ENCODE data around the gene EFL1.
A peak's percentile ranks its signal among the peaks of the same experiment; 100 is the strongest.

EFL1 gene

DNA sequence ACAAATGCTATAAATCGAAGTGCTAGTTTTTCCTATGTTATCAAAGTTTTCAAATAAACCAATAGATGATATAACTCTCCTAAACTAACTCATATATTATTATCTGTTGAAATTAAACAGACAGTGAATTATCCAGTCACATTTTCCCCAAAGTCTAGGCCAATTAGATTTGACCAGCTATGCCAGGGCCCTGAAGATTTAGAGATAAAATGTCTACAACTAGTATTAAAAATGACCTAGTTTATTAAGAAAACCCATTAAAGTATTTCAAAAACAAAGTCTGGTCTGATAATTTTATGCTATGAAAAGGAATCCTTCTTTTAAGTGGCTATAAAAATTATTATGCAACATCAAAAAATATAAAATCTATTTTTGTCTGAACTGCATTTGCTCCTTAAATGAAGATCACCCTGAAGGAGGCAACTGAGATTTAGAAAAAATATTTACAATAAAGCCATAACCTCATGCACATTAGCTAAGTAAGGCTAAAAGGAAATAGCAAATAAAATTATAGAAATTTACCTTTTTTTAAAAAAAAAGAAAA, 133.3 kb downstream of the EFL1 start:
- TF ChIP-seq GATA3 (IDR thresholded peaks at IDR 0.05; ENCODE audit: low read depth, low read length) (peak; percentile 97), GATA2 (IDR thresholded peaks at IDR 0.05; ENCODE audit: low read depth, low read length) (no peak)

DNA sequence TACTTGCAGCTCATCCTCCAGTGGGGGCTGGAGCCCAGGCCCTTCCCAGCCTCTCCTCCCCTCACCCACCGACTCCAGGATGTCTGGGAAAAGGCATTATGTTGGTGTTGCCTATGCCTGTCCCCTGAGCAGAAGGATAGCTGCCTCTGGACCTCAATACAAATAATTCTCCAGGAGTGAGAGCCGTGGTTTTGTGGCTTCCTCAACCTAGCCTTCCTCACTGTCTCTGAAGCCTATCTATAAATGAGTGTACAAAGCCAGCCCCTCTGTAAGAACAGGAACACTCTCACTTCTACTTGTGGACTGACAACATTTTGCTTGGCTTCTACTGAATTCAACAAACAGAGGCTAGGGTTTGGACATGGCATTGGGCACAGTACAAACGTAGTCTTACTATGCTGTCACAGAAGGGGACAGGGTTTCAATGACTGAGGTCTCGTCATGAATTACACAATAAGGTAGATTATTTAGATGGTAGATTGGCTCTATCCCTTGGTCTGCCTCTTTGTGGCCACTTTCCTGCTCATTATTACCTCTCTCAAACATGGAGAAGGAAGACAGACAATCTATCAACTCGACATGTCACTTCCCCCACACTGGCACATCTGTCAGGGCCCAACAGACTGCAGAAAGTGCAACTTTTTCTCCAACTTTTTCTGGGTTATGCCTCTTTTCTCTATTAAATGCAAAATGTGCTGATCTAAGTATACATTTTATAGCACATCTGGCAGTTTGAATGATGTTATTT, 134.0 kb downstream of the EFL1 start:
- TF ChIP-seq GATA2 (IDR thresholded peaks at IDR 0.05; ENCODE audit: low read depth, low read length) (no peak), GATA3 (IDR thresholded peaks at IDR 0.05; ENCODE audit: low read depth, low read length) (no peak)

DNA sequence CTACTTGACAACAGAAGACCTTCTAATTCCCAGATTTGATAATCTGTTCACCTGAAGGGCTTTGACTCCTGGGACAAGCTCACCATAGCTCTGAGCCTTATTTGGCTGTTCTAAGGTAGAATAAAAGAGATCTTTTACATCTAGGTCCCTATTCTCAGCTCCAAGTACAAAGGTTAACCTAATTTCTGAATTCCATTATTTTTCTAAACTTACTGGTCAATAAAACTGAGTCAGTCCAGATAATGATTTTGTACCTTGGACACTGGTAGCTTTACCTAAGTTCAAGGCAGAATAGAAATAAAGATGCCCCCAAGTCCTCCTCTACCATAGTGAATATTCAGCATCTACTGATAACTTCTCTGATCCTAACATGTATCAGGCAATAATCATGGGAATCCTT, 135.0 kb downstream of the EFL1 start:
- TF ChIP-seq GATA2 (IDR thresholded peaks at IDR 0.05; ENCODE audit: low read depth, low read length) = no peak
- no peak for TF ChIP-seq GATA3 (IDR thresholded peaks at IDR 0.05; ENCODE audit: low read depth, low read length)

DNA sequence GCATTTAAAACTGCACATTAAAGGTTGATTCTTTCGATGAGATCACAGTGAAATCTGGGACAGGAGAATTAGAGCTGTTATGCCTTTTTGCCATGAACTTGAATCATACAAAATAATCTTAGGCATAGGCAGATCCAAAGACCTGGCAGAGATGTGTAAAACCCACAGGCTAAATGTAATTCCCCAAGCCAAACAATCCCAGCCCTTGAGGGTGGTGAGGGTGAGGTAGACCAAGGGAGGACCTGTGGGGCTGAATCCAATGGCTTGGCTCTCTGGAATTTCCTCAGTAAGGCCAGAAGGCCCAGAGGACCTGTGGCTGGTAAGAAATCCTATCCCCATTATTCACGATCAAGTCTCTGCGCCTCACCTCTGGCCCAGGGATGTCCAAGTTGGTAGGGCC, 136.2 kb downstream of the EFL1 start:
- TF ChIP-seq GATA3 (IDR thresholded peaks at IDR 0.05; ENCODE audit: low read depth, low read length) = no peak
- TF ChIP-seq GATA2 (IDR thresholded peaks at IDR 0.05; ENCODE audit: low read depth, low read length) = no peak

DNA sequence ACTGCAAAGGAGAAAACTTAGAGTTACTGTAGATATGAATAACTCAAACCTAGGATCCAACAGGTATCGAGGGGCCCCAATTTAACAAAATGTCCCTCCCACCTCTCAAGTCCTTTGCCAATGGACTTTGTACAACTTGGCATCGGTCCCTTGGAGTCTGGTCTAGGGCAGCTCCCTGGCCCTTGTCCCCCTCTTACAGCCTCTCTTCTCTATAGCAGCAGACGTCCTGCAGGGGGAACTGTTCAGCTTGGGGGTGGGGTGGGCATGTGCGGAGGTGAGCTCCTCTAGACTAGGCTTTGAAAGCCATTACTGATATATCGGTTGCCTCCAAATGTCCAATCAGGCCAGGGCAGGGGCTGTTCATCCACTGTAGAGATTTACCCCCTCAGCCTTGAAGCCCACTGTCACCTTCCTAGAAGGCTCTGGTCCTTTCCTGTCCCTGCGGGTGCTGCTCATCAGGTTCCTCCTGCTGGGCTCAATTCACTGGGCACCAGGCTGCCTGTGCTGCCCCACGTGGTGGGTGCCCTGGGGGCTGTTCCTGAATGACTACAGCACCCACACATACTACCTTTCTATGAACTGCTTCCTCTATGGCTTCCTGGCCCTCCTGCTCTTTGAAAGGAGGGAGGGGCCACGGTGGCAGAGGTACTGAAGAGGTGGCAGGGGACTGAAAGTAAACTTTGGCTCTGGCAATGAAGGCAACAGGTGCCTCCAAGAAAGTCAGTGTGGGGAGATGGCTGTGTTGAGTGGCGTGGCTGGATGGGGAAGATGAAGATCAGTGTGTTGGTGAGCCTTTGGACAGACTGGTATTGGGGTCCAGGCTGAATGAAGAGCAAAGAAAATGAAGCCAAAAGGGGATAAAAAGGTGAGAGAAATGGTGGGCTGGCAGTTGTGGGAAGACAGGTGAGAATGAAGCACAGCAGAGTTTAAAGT, 137.9 kb downstream of the EFL1 start:
- TF ChIP-seq GATA2 (IDR thresholded peaks at IDR 0.05; ENCODE audit: low read depth, low read length) = no peak
- TF ChIP-seq GATA3 (IDR thresholded peaks at IDR 0.05; ENCODE audit: low read depth, low read length) = no peak

DNA sequence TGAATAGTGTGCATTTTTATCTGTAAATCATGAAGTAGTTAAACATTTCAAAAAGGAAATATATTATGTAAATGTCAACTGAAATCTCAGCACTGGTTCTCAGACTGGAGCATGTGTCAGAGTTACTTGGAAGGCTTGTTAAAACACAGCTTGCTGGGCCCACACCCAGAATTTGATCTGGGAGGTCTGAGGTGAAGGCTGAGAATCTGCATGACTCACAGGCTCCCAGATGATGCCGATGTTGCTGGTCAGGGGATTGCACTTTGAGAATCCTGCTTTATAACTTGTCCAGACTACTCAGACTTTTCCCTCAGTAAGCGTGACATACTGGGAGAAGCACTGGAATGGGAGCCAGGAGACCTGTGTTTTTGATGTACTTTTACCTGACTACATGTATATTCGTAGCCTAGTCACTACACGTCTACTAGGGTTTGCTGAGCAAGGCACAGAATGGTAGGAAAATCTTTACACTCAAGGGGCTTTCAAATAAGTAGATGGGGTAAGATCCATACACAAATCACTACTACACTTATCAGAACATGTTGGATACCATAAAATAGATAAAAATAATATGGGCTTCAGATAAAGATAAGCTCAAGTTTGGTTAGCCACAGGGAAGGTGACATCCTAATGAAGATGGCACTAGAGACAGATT, 139.7 kb downstream of the EFL1 start:
- TF ChIP-seq GATA2 (IDR thresholded peaks at IDR 0.05; ENCODE audit: low read depth, low read length) = no peak
- no peak for TF ChIP-seq GATA3 (IDR thresholded peaks at IDR 0.05; ENCODE audit: low read depth, low read length)

DNA sequence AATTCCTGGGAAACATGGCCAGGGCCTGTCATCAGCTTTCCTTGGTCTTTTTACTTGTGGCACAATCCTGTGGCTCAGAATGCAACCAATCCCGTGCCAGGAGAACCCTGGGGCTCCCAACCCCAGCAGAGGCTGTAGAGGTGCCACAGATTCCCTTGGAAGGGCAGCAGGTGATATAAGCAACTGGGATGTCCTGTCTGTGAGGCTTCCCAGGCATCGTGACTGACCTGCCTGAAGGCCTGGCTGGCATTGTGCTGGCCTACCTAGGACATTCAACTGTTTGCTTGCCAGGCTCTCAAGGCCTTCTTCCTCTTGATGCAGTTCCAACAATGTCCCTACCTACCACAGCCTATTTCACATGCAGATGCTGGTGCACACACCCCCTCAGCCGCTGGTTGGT, 144.5 kb downstream of the EFL1 start:
- no peak for TF ChIP-seq GATA2 (IDR thresholded peaks at IDR 0.05; ENCODE audit: low read depth, low read length)

DNA sequence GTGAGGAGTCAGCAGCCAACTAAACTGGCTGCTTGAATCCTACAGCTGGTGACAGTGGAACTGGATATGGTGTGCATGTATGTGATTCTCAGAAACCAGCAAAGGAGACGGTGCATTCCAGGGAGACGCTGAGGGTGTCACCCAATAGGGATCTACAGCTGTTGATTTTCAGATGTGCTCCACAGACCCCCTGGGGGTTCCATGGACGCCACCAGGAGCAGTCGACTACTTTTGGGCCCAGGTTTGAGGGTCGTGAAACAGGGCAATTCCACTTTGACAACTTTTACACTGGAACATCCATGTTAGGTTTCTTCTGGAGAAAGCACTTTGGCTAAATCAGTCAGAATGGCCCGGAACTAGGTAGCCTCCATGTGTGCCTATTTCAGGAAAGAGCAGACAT, 145.2 kb downstream of the EFL1 start:
- TF ChIP-seq GATA2 (IDR thresholded peaks at IDR 0.05; ENCODE audit: low read depth, low read length) (no peak), GATA3 (IDR thresholded peaks at IDR 0.05; ENCODE audit: low read depth, low read length) (no peak)

DNA sequence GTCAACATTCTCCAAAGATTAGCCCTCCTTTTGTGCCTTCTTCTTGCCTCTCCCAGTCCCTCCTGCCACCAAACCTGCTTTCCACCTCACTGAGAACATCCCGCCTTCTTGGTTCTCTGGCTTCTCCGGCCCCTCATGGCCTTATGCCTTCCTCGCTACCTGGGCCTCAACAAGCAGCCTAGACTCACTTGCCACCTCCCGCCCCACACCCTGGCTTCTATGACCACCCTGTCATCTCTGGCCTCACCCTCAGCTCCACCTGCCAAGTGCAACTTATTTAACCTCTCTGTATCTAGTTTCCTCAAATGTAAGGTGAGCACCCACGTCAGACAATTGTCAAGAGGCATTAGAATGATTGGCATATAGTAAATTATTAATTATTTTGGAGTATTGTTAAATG, 147.9 kb downstream of the EFL1 start:
- TF ChIP-seq GATA2 (IDR thresholded peaks at IDR 0.05; ENCODE audit: low read depth, low read length) = no peak
- no peak for TF ChIP-seq GATA3 (IDR thresholded peaks at IDR 0.05; ENCODE audit: low read depth, low read length)

DNA sequence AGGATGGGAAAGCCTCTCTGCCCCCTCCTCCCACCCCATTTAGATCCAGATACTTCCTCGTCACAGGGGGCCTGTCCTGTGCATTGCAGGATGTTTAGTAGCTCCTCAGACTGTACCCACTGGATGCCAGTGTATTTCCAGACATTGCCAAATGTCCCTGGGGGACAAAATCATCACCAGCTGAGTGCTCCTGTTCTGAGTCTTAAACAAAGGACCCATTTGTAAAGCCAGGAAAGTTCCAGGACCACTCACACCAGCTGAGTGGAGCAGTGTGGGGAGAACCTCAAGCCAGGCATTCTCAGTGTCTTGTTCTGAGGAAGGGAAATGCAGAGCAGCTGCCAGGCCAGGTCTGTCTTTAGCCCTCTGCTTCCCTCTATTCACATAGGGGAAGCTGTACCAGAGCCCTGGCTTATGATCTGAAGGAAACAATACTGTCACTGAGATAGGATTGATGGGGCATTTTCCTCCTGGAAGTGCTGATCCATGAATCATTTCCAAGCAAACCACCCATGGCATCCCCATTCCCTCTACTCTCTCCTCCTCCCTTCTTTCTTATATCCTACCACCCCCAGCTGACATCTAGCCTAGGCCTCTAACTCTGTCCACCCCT, 149.3 kb downstream of the EFL1 start:
- TF ChIP-seq GATA3 (IDR thresholded peaks at IDR 0.05; ENCODE audit: low read depth, low read length) (no peak), GATA2 (IDR thresholded peaks at IDR 0.05; ENCODE audit: low read depth, low read length) (no peak)

DNA sequence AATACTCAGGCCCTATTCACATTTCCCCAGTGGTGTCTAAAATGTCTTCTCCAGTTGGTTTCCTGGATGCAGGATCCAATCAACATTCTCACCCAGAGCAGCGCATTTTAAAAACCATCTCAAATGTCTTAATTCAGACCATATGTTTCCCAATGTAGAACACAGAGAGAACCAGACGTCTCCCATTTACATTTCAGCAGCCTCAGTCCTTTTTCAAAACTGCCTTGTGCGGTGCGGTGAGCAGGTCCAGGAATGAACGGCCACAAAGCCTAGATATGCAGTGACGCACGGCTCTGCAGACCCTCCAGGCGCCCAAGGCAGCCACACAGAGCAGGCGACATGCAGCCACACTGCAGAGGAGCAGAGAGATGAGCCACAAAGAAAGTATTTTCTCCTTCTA, 150.6 kb downstream of the EFL1 start:
- TF ChIP-seq GATA3 (IDR thresholded peaks at IDR 0.05; ENCODE audit: low read depth, low read length) (no peak), GATA2 (IDR thresholded peaks at IDR 0.05; ENCODE audit: low read depth, low read length) (no peak)

DNA sequence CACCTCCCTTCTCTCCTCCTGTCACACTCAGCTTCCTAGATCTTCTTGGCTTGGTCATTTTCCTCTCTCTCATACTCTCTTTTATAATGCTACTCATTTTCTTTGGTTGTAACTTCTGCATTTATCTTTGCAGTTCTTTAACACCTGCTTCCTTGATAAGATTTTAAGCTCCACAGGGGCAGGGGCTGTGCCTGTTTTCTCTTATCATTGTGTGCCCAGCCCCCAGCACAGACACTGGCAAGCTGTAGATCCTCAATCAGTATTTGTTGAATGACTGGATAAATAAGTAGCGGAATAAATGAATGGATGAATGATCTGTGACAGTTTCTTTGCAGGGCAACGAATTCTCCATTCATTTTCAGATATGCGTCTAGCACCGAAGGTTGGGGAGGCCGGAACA, 152.4 kb downstream of the EFL1 start:
- TF ChIP-seq GATA3 (IDR thresholded peaks at IDR 0.05; ENCODE audit: low read depth, low read length) (no peak), GATA2 (IDR thresholded peaks at IDR 0.05; ENCODE audit: low read depth, low read length) (no peak)

DNA sequence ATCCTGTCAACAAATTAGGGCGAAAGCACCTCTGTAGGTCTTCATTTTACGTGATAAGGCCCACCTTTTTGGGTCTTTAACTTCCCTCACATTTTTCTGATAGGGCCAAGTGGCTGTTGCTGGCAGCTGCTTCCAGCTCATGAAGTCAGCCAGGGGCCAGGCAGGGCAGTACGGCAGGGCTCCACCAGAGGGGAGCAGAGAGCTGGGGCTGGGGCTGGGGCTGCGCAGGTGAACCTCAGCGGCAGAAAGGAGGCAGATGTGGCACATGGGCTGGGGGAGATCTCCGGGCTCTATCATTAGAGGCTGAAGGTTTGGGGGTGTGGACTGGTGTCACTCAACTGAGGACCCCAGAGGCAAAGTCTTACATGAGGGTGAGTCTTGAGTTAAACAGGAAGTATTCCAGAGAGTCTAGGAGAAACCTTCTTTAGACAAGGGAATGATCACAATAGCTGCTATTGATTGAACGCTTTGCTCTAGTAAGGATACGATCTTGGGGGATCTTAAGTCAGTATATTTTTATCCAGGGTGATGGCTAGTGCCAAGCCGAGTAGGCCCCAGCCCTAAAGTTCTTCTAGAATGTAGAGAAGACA, 153.9 kb downstream of the EFL1 start:
- TF ChIP-seq GATA2 (IDR thresholded peaks at IDR 0.05; ENCODE audit: low read depth, low read length) (no peak), GATA3 (IDR thresholded peaks at IDR 0.05; ENCODE audit: low read depth, low read length) (no peak)
